Karpas-422 (cell line): ENCODE data around the gene IL16. TPM values are rescaled to one million over a fixed set of nuclear protein-coding genes. Genes with fewer than 3 reads are reported as not detected.

Experiments
- DNase-seq: peaks from one replicate; pipeline ENCODE4 v3.0.0-alpha.2; 2015
- H2AFZ ChIP-seq: fragments of 200-600 bp; sonication (generic); 2 replicates; pipeline ENCODE4 v1.6.1; 2014; ENCODE audit warnings: antibody characterized with exemption, low read length, mixed read lengths
- H3K27ac ChIP-seq: fragments of 200-600 bp; sonication (generic); 2 replicates; pipeline ENCODE4 v1.5.1; 2014; ENCODE audit warnings: mild to moderate bottlenecking, low read length, moderate library complexity
- H3K27me3 ChIP-seq: fragments of 200-600 bp; sonication (generic); 2 replicates; pipeline ENCODE4 v1.6.1; 2014; ENCODE audit warnings: low read length, mixed read lengths
- H3K36me3 ChIP-seq: fragments of 200-600 bp; sonication (generic); 2 replicates; pipeline ENCODE4 v1.6.1; 2014; ENCODE audit warnings: low read length, mixed read lengths; ENCODE audit not compliant: insufficient read depth
- H3K4me1 ChIP-seq: fragments of 200-600 bp; sonication (generic); 2 replicates; pipeline ENCODE4 v1.6.1; 2014; ENCODE audit warnings: mild to moderate bottlenecking, low read length, mixed read lengths
- H3K4me2 ChIP-seq: fragments of 200-600 bp; sonication (generic); 2 replicates; pipeline ENCODE4 v1.6.1; 2014; ENCODE audit warnings: low read length, low read depth, mild to moderate bottlenecking; ENCODE audit not compliant: poor library complexity, severe bottlenecking
- H3K4me3 ChIP-seq: fragments of 200-600 bp; sonication (generic); 2 replicates; pipeline ENCODE4 v1.5.1; 2014; ENCODE audit warnings: mild to moderate bottlenecking, antibody characterized with exemption, low read length, mixed read lengths
- H3K79me2 ChIP-seq: fragments of 200-600 bp; sonication (generic); 2 replicates; pipeline ENCODE4 v1.6.1; 2014; ENCODE audit warnings: mild to moderate bottlenecking, low read length, mixed read lengths
- H3K9ac ChIP-seq: fragments of 200-600 bp; sonication (generic); 2 replicates; pipeline ENCODE4 v1.6.0; 2014; ENCODE audit warnings: low read length
- H3K9me2 ChIP-seq: fragments of 200-600 bp; sonication (generic), shearing (Covaris generic); replicated peaks from 2 replicates; pipeline ENCODE4 v1.6.0; 2014; ENCODE audit warnings: mild to moderate bottlenecking, low read length, moderate library complexity; ENCODE audit not compliant: insufficient read depth
- H3K9me3 ChIP-seq: fragments of 300-700, 200-600 bp; sonication (generic); 2 replicates; pipeline ENCODE4 v1.6.1; 2014; ENCODE audit warnings: low read length, mixed read lengths
- H4K20me1 ChIP-seq: fragments of 200-600 bp; sonication (generic); 2 replicates; pipeline ENCODE4 v1.6.1; 2014; ENCODE audit warnings: mild to moderate bottlenecking, antibody characterized with exemption, low read length, low read depth; ENCODE audit not compliant: insufficient read depth
- total RNA-seq: library from RNA; depleted of rRNA; stranded (reverse); fragments of >200 nt; shearing (Covaris generic); gene quantifications from 2 replicates; pipeline ENCODE4 v1.2.3, GENCODE V29; 2014; ENCODE audit warnings: low replicate concordance

The IL16 gene
- total RNA-seq, 1 experiment from 2014 or later: 3.3 TPM

DNA sequence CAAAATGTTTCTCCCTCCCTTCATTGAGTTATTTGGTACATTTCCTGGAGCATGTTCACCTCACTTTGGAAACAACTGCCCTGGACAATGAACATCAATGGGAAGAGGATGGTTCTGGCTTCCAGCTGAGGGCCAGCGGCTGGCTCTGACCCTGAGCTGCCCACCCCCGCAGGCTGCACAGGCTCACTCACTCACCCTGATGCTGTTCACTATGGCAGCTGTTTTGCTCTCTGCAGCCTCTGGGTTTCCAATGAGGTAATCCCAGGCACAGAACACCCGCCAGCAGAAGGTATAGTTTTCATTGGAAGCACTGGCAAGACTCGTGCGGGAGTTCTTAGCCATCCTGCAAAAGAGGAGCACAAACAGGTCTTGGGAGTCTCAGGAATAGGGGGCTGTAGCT is 159.6 kb downstream of the IL16 start:
- DNase-seq: no peak
- Histone ChIP-seq H2AFZ (no peak overlapping the region), H3K4me3 (no peak overlapping the region), H3K36me3 (no peaks in the 10 kb centered on the region), H3K9me2 (no peaks in the 10 kb centered on the region), H3K4me1 (no peaks in the 10 kb centered on the region), H3K27ac (no peak overlapping the region), H3K4me2 (no peak overlapping the region), H3K27me3 (no peaks in the 10 kb centered on the region), H3K9me3 (no peaks in the 10 kb centered on the region), H3K79me2 (no peaks in the 10 kb centered on the region), H4K20me1 (no peaks in the 10 kb centered on the region), H3K9ac (no peak overlapping the region)

DNA sequence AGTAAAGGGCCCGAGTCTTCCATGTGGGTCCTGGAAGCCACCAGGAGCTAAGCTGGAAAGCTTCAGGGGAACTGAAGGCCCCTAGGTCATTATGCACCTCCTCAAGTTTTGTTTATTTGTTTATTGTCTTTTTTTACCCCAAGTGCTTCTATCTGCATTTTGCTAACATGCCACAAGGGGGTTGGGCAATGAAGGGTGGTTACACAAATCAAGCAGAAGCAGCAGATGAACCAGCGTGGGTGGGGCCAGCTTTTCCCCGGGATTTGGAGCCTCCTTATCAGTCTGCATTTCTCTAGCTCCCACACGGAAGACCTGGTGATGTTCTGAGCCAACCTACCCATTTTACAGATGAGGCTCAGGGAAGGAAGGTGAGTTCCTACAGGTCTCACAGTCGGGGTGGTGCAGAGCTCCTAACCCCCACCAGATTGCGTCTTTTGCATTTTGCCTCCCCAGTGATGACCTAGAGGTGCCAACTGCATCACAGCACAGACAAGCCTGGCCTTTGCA is 160.6 kb downstream of the IL16 start:
- no peak overlapping the region for H2AFZ ChIP-seq
- no peaks in the 10 kb centered on the region for H3K27me3 ChIP-seq

DNA sequence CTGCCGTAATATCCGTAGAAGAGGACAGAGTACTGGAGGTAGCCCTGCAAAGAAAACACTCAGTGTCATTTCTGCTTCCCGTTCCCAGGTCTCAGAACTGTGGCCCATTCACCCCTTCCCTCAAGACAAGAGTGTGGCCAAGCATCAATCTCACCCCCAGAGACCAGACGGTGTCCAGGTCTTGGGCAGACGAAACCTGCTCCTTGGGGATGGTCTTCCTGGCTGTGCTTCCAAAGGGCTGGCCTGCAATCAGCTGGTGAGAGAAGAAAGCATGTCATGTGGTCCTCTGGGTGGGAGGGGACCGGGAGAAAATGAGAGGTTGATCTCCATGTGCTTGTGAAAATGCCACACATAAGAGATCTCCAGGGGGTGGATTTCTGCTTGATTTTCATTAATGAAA is 161.6 kb downstream of the IL16 start:
- no peaks in the 10 kb centered on the region for H4K20me1 ChIP-seq
- DNase-seq: no peak

More for the DNA sequence above, 160.6 kb downstream of the IL16 start:
- H3K27ac ChIP-seq: no peak overlapping the region
- H3K9me3 ChIP-seq: no peaks in the 10 kb centered on the region
- H3K4me2 ChIP-seq: no peak overlapping the region
- no peaks in the 10 kb centered on the region for H4K20me1 ChIP-seq
- H3K9me2 ChIP-seq: no peaks in the 10 kb centered on the region
- H3K79me2 ChIP-seq: no peaks in the 10 kb centered on the region
- H3K4me1 ChIP-seq: no peaks in the 10 kb centered on the region
- H3K36me3 ChIP-seq: no peaks in the 10 kb centered on the region
- H3K9ac ChIP-seq: no peak overlapping the region
- no peak overlapping the region for H3K4me3 ChIP-seq
- DNase-seq: no peak

GRCh38 chr15:81360491-81360890 is 163.8 kb downstream of the IL16 start:
- no peaks in the 10 kb centered on the region for H4K20me1 ChIP-seq
- H2AFZ ChIP-seq: no peak overlapping the region
- H3K4me3 ChIP-seq: no peak overlapping the region
- H3K9me3 ChIP-seq: no peaks in the 10 kb centered on the region
- no peaks in the 10 kb centered on the region for H3K27me3 ChIP-seq
- H3K9me2 ChIP-seq: no peaks in the 10 kb centered on the region
- H3K36me3 ChIP-seq: no peaks in the 10 kb centered on the region
- no peak for DNase-seq
- no peaks in the 10 kb centered on the region for H3K79me2 ChIP-seq
- H3K4me2 ChIP-seq: no peak overlapping the region
- no peak overlapping the region for H3K27ac ChIP-seq
- H3K9ac ChIP-seq: no peak overlapping the region
- H3K4me1 ChIP-seq: no peaks in the 10 kb centered on the region

More for the DNA sequence above, 161.6 kb downstream of the IL16 start:
- H2AFZ ChIP-seq: no peak overlapping the region
- no peaks in the 10 kb centered on the region for H3K9me3 ChIP-seq
- H3K27me3 ChIP-seq: no peaks in the 10 kb centered on the region
- H3K9ac ChIP-seq: no peak overlapping the region
- H3K36me3 ChIP-seq: no peaks in the 10 kb centered on the region
- no peak overlapping the region for H3K4me3 ChIP-seq
- no peaks in the 10 kb centered on the region for H3K4me1 ChIP-seq
- H3K4me2 ChIP-seq: no peak overlapping the region
- no peaks in the 10 kb centered on the region for H3K9me2 ChIP-seq
- H3K27ac ChIP-seq: no peak overlapping the region
- no peaks in the 10 kb centered on the region for H3K79me2 ChIP-seq

- Histone ChIP-seq H3K9ac (no peak overlapping the region), H4K20me1 (no peaks in the 10 kb centered on the region), H3K27ac (no peak overlapping the region), H2AFZ (no peak overlapping the region), H3K4me3 (no peak overlapping the region), H3K79me2 (no peaks in the 10 kb centered on the region), H3K9me2 (no peaks in the 10 kb centered on the region), H3K4me2 (no peak overlapping the region), H3K9me3 (no peaks in the 10 kb centered on the region), H3K27me3 (no peaks in the 10 kb centered on the region), H3K4me1 (no peaks in the 10 kb centered on the region), H3K36me3 (no peaks in the 10 kb centered on the region)
- DNase-seq: no peak
These were observed 165.2 kb downstream of the IL16 start for GRCh38 chr15:81361891-81362290.

- no peak for DNase-seq
- Histone ChIP-seq H3K4me3 (no peak overlapping the region), H3K4me2 (no peak overlapping the region), H3K9me3 (no peaks in the 10 kb centered on the region), H3K79me2 (no peaks in the 10 kb centered on the region), H3K27me3 (no peaks in the 10 kb centered on the region), H2AFZ (no peak overlapping the region), H3K36me3 (no peaks in the 10 kb centered on the region), H3K9me2 (no peaks in the 10 kb centered on the region), H3K9ac (no peak overlapping the region), H4K20me1 (no peaks in the 10 kb centered on the region), H3K4me1 (no peaks in the 10 kb centered on the region), H3K27ac (no peak overlapping the region)
These were observed 166.1 kb downstream of the IL16 start for GRCh38 chr15:81362790-81363189.

DNA sequence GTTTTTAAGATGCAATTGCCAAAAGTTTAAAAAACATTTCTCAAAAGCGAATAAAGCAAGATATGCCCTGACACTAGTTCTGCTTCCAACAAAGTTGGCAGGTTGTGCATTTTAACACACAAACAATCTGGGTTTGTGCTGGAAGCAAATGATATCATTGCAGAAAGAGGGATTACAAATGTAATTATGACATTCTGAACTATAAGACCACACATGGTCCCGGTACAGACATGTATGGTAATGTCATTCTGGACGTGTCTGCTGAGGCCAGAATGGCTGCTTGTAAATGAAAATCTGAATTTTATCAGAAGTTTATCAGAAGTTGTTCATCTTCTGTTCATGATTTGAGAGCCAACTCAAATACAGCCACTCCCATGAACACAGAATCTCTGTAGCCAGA is 166.6 kb downstream of the IL16 start:
- no peak for DNase-seq
- no peaks in the 10 kb centered on the region for H3K27me3 ChIP-seq
- H4K20me1 ChIP-seq: no peaks in the 10 kb centered on the region
- no peak overlapping the region for H3K4me3 ChIP-seq
- no peaks in the 10 kb centered on the region for H3K9me3 ChIP-seq
- no peak overlapping the region for H2AFZ ChIP-seq
- no peaks in the 10 kb centered on the region for H3K4me1 ChIP-seq
- H3K4me2 ChIP-seq: no peak overlapping the region
- H3K9ac ChIP-seq: no peak overlapping the region
- no peaks in the 10 kb centered on the region for H3K36me3 ChIP-seq
- H3K79me2 ChIP-seq: no peaks in the 10 kb centered on the region
- H3K9me2 ChIP-seq: no peaks in the 10 kb centered on the region
- no peak overlapping the region for H3K27ac ChIP-seq
